Body of pancreas (tissue), 4 donors: ENCODE results near the gene PHF1.

Source experiments
- CTCF ChIP-seq, 7 experiments: fragments of 450-650 bp in 4 of 7; fragments of 200-600 bp in 3 of 7; sonication (generic) in 3 of 7; IDR thresholded peaks; one replicate each; pipeline ENCODE4 v1.5.1; 2016 to 2019; ENCODE audit warnings: antibody characterized with exemption in 7 of 7
- POLR2A ChIP-seq, 3 donors: fragments of 450-650 bp; IDR thresholded peaks; one replicate each; pipeline ENCODE4 v1.6.1; 2016; ENCODE audit warnings: antibody characterized with exemption in 3 of 3, mild to moderate bottlenecking in 2 of 3

GRCh38 chr6:33392979-33393378 is 17.8 kb upstream of the PHF1 start:
- TF ChIP-seq CTCF (IDR thresholded peaks at IDR 0.05) (no peak), POLR2A (IDR thresholded peaks at IDR 0.05) (no peak)
